Small intestine (tissue), 7 donors: ENCODE results near the gene SLC26A8. TPM values are rescaled to one million over a fixed set of nuclear protein-coding genes. Genes with fewer than 3 reads are reported as not detected.

Experiments
- DNase-seq, 2 donors: peaks; one replicate each; pipeline versions ENCODE4 v3.0.0 to v3.0.0-alpha.2; 2013
- FAIRE-seq: peaks from 2 replicates; lab custom pipeline; 2012; peaks lifted over from hg19 to GRCh38; lab: Jason Lieb, UNC
- H3K27ac ChIP-seq, 3 donors: one replicate each; pipeline ENCODE4 v1.5.1; 2013; ENCODE audit warnings: low read length in 2 of 3, mild to moderate bottlenecking in 2 of 3, control low read depth in 1 of 3, inconsistent platforms in 1 of 3, low read depth in 1 of 3, moderate library complexity in 1 of 3
- H3K27me3 ChIP-seq, 3 donors: one replicate each; pipeline ENCODE4 v1.6.1; 2013; ENCODE audit warnings: low read length in 3 of 3, inconsistent platforms in 1 of 3; ENCODE audit not compliant: control insufficient read depth in 3 of 3, insufficient read depth in 3 of 3
- H3K36me3 ChIP-seq, 3 donors: one replicate each; pipeline ENCODE4 v1.6.1; 2013; ENCODE audit warnings: low read length in 3 of 3, inconsistent platforms in 1 of 3, low read depth in 1 of 3, mild to moderate bottlenecking in 1 of 3, moderate library complexity in 1 of 3; ENCODE audit not compliant: control insufficient read depth in 3 of 3, insufficient read depth in 2 of 3
- H3K4me1 ChIP-seq, 3 donors: one replicate each; pipeline ENCODE4 v1.6.1; 2013; ENCODE audit warnings: low read length in 2 of 3, inconsistent platforms in 1 of 3, low read depth in 1 of 3, mild to moderate bottlenecking in 1 of 3, moderate library complexity in 1 of 3; ENCODE audit not compliant: control insufficient read depth in 3 of 3, insufficient read depth in 2 of 3
- H3K4me3 ChIP-seq, 3 donors: one replicate each; pipeline ENCODE4 v1.5.1; 2013; ENCODE audit warnings: low read length in 3 of 3, control low read depth in 1 of 3, inconsistent platforms in 1 of 3, low read depth in 1 of 3, mild to moderate bottlenecking in 1 of 3, moderate library complexity in 1 of 3
- H3K9me3 ChIP-seq, 2 donors: one replicate each; pipeline ENCODE4 v1.6.1; 2013; ENCODE audit warnings: low read depth in 1 of 2, low read length in 1 of 2; ENCODE audit not compliant: control insufficient read depth in 2 of 2, insufficient read depth in 1 of 2
- WGBS, 3 donors: extraction: QIAGEN DNeasy Blood & Tissue Kit; methylation state at CpG; one replicate each; pipeline ENCODE4 v1.1.7; 2013; 5-methylcytosine and 5-hydroxymethylcytosine counted together
- polyA plus RNA-seq, 4 donors: library from polyadenylated mRNA; stranded (reverse) in 3 of 4; unstranded in 1 of 4; fragments of 200-250 nt in 3 of 4; fragments of 120-200 nt in 1 of 4; gene quantifications; one replicate each; pipeline versions ENCODE4 v1.2.1 to v1.2.3, GENCODE V29; 2013
- donor health status: healthy with polysubstance abuse.
- donor health status: control.
- donor health status: control.
- donor health status: Bipolar disorder and iron deficiency.
- donor health status: healthy.

Gene SLC26A8
- polyA plus RNA-seq, 4 donors = 0.15 to 0.16 TPM; not detected in 2

DNA sequence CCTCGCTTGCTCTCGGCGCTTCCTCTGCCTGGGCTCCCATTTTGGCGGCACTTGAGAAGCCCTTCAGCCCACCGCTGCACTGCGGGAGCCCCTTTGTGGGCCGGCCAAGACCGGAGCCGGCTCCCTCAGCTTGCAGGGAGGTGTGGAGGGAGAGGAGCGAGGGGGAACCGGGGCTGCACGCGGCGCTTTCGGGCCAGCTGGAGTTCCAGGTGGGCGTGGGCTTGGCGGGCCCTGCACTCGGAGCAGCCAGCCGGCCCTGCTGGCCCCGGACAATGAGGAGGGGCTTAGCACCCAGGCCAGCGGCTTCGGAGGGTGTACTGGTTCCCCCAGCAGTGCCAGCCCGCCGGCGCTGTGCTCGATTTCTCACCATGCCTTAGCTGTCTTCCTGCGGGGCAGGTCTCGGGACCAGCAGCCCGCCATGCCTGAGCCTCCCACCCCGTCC lies 93.3 kb downstream of the SLC26A8 start:
- 93 to 99% (median 97%) methylated on average over 29 to 30 of the region's 30 CpGs for WGBS, 3 donors
- H3K27ac ChIP-seq = no peak overlapping the region
- H3K27me3 ChIP-seq = no peaks in the 10 kb centered on the region
- FAIRE-seq (no peak), DNase-seq (no peak)
- no peaks in the 10 kb centered on the region for H3K9me3 ChIP-seq
- no peak overlapping the region for H3K4me3 ChIP-seq
- no peaks in the 10 kb centered on the region for H3K36me3 ChIP-seq
- no peaks in the 10 kb centered on the region for H3K4me1 ChIP-seq

DNA sequence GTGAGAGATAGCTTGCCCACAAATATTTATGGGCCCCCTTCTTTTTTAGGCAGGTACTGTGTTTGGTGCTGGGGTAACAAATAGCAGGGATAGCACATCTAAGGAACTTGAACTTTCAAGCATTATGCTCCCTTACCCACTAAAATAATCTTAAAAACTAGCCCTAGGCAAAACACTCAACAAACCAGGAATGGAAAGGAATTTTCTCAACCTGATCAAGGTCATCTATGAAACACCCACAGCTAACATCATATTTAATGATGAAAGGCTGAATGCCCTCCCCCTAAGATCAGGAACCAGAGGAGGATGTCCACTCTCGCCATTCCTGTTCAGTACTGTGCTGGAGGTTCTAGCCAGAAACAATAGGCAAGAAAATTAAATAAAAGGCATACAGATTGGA lies 94.8 kb downstream of the SLC26A8 start:
- no peaks in the 10 kb centered on the region for H3K36me3 ChIP-seq
- no peaks in the 10 kb centered on the region for H3K4me1 ChIP-seq
- H3K9me3 ChIP-seq = no peaks in the 10 kb centered on the region
- DNase-seq (no peak), FAIRE-seq (no peak)
- no peak overlapping the region for H3K27ac ChIP-seq
- no peak overlapping the region for H3K4me3 ChIP-seq
- 89 to 100% (median 97%) methylated on average over 1 of the region's 1 CpG for whole genome bisulfite sequencing, 3 donors
- no peaks in the 10 kb centered on the region for H3K27me3 ChIP-seq

DNA sequence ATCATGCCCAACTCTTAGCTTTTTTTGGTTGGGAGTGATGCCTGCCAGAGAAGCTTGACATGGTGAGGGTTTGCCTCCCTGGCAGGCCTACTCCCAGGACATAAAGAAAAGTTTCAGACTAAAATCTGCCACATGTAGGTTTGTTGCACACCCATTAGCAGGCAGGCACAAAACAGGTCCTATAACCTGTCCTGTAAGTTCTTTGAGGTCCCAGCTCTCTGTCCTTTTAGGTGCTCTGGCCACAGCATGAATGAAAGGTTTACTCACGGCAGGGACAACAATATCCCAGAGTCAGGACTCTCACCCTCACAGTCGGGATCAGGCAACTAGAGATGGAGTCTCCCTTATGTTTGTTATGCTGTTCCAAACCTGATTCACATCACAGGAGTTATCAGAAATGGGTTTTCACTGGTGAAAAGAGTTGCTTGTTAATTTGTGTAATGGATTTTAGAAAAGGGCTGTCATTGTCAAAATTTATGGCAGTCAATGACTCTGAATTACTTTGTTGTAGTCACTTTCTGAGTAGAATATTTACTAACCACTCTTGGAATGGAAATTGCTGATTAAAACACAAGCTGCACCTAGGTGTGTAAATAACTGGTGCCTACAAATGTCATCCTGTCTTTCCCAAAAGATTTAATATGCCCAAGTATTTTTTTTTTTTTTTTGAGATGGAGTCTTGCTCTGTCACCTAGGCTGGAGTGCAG lies 97.8 kb downstream of the SLC26A8 start:
- no peak for FAIRE-seq

DNA sequence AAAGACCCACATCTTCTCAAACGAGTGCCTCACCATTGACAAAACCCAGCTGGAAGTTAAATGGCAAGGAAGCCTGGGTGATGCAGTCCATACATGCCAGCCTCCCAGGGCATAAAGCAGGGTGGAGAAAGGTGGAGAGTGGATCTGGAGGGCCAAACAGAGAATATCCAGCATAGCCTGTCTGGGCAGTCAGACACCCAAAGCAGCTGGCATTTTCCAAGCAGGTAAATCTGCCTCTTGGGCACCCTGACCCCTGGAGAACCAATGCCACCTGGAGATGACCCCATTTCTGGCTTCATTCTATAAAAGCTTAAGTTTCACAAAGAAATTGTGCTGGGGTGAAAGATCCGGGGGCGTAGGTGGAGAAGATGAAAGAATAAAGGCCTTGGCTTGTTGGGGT lies 98.5 kb downstream of the SLC26A8 start:
- FAIRE-seq = no peak

More for the DNA sequence above, 97.8 kb downstream of the SLC26A8 start:
- DNase-seq = peak in 1 of 2 donors; percentile 11
- WGBS, 3 donors = 15 to 60% (median 47%) methylated on average over 2 of the region's 2 CpGs
- no peaks in the 10 kb centered on the region for H3K36me3 ChIP-seq
- no peak overlapping the region for H3K4me3 ChIP-seq
- no peaks in the 10 kb centered on the region for H3K27me3 ChIP-seq
- H3K4me1 ChIP-seq = peaks cover 0 to 7% (median 0%) of the 10 kb centered on the region in 3 donors
- no peak overlapping the region for H3K27ac ChIP-seq
- H3K9me3 ChIP-seq = no peaks in the 10 kb centered on the region

DNA sequence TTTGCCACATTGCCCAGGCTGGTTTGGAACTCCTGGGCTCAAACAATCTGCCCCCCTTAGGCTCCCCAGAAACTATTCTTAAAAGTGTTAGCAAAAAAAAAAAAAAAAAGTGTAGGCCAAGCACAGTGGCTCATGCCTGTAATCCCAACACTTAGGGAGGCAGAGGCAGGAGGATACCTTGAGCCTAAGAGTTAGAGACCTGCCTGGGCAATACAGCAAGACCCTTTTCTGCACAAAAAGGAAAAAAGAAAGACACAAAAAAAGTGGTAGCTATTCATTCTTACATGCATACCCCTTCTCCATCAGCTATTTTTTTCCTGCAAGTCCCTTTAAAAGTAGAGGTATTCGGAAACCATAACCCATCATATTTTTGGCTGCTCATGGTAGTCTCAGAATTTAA lies 100.3 kb downstream of the SLC26A8 start:
- peaks cover 0 to 7% (median 0%) of the 10 kb centered on the region in 3 donors for H3K4me1 ChIP-seq
- H3K36me3 ChIP-seq = no peaks in the 10 kb centered on the region
- no peak overlapping the region for H3K4me3 ChIP-seq
- no peaks in the 10 kb centered on the region for H3K27me3 ChIP-seq
- FAIRE-seq = no peak
- WGBS, 3 donors = 95 to 100% (median 100%) methylated on average over 1 of the region's 1 CpG
- no peak overlapping the region for H3K27ac ChIP-seq
- DNase-seq = no peak
- no peaks in the 10 kb centered on the region for H3K9me3 ChIP-seq

More for the DNA sequence above, 98.5 kb downstream of the SLC26A8 start:
- no peak for DNase-seq
- Histone ChIP-seq H3K4me3 (no peak overlapping the region), H3K27ac (no peak overlapping the region), H3K9me3 (no peaks in the 10 kb centered on the region), H3K4me1 (peaks cover 0 to 7% (median 0%) of the 10 kb centered on the region in 3 donors), H3K27me3 (no peaks in the 10 kb centered on the region), H3K36me3 (no peaks in the 10 kb centered on the region)
- WGBS, 3 donors = 71 to 83% (median 79%) methylated on average over 3 of the region's 3 CpGs

DNA sequence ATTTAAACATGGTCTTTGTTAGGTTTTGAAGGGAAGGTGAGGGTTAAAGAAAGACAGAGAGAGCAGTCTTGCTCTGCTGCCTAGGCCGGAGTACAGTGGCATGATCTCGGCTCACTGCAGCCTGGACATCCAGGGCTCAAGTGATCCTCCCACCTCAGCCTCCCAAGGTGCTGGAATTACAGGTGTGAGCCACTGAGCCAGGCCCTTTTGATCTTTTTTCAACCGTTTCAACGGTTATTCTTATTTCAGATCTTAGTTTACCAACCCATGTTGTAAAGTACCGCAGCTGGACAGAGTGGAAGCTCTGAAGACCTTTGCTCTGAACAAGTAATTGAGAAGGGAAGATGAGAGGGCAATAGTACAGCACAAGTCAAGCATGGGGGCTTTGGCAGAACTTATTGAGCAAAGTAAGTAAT lies 102.3 kb downstream of the SLC26A8 start:
- Histone ChIP-seq H3K36me3 (no peaks in the 10 kb centered on the region), H3K9me3 (no peaks in the 10 kb centered on the region), H3K4me3 (peak overlapping the region in 1 of 3 donors; percentile 36), H3K4me1 (peaks cover 0 to 7% (median 3%) of the 10 kb centered on the region in 3 donors), H3K27ac (peak overlapping the region in 2 of 3 donors; percentile 51 to 70), H3K27me3 (no peaks in the 10 kb centered on the region)
- FAIRE-seq (no peak), DNase-seq (peak; percentile 66 to 67)
- 16 to 57% (median 38%) methylated on average over 5 of the region's 5 CpGs for WGBS, 3 donors

DNA sequence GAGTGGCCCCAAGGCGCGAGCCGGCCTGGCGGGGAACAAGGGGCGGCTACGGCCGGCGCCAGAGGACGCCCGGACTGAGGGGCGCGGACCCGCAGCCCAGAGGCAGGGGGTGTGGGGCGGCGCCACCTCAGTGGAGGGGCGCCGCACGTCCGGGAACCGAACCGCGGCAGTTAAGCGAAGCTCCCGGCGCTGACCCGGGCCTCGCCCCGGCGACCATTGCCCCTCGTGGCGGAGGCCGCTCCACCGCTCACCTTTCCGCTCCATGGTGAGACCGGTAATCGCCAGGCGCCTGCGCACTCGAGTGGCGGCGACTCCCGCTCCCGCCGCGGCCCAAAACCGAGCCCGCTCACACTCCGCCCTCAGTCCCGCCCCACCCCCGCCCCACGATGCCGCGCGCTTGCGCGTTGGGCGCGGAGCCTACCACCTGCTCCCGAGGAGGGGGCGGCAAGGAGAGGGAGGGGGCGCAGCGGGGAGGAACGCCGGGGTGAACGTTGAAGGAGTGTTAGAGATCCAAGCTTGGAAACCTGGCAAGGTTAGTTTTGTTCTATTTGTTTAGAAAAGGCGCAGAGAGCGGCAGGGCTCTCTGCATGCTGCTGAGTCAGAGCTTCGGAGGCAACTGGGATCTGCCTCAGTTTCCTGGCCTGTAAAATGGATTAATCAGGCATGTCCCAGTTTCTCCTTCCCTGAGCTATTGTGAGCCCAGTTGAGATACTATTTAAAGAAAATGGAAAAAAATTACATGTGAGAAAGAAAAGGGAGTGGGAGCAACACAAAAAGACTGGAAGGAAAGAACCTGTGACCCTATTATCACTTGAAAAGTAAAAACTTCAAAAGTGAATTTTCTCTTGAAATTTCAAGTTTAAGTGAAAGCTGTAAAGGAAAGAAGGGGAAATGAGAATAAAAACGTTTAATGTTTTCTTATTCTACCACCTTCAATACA lies 103.4 kb downstream of the SLC26A8 start, which contains the start of gene SRPK1:
Gene SRPK1, minus strand, starts transcription at position 306 of the 940 bp plus-strand sequence. Its CDS starts 42 bp downstream, at position 264.
- peak within 1 kb of the TSS; percentile 83 to 94 (median 90) for H3K27ac ChIP-seq
- FAIRE-seq (no peak), DNase-seq (peak; percentile 90 to 96)
- no peaks in the 10 kb centered on the region for H3K36me3 ChIP-seq
- H3K9me3 ChIP-seq = no peaks in the 10 kb centered on the region
- H3K27me3 ChIP-seq = no peaks in the 10 kb centered on the region
- 1 to 2% (median 1%) methylated on average over 39 to 69 of the region's 69 CpGs for WGBS, 3 donors
- H3K4me1 ChIP-seq = peaks cover 0 to 7% (median 3%) of the 10 kb centered on the region in 3 donors
- H3K4me3 ChIP-seq = peak within 1 kb of the TSS; percentile 58 to 90 (median 84)
